K562 (cell line): ENCODE results near the gene TXNL1. TPM values are rescaled to one million over a fixed set of nuclear protein-coding genes. Genes with fewer than 3 reads are reported as not detected.

Source experiments
- ARHGAP35 ChIP-seq: fragments of 450-650 bp; IDR thresholded peaks from 2 replicates; pipeline ENCODE4 v1.6.1; 2018; ENCODE audit not compliant: partially characterized antibody
- GABPB1 ChIP-seq: sonication (generic); formaldehyde crosslinking; IDR thresholded peaks from 2 replicates; pipeline ENCODE4 v1.8.0; 2022; ENCODE audit warnings: mild to moderate bottlenecking, missing genetic modification reagents
- HES1 ChIP-seq: fragments of 450-650 bp; IDR thresholded peaks from 2 replicates; pipeline ENCODE4 v1.6.1; 2016; ENCODE audit warnings: low read depth, mild to moderate bottlenecking, moderate library complexity
- L3MBTL2 ChIP-seq: fragments of 450-650 bp; IDR thresholded peaks from 2 replicates; pipeline ENCODE4 v1.6.1; 2016; ENCODE audit warnings: mild to moderate bottlenecking, moderate library complexity
- MCM2 ChIP-seq: fragments of 450-650 bp; IDR thresholded peaks from 2 replicates; pipeline ENCODE4 v1.6.1; 2017; ENCODE audit warnings: low read depth, mild to moderate bottlenecking
- PREB ChIP-seq: sonication (generic); formaldehyde crosslinking; IDR thresholded peaks from 2 replicates; pipeline ENCODE4 v1.8.1; 2023; ENCODE audit warnings: mild to moderate bottlenecking, missing genetic modification reagents
- PYGO2 ChIP-seq: fragments of 450-650 bp; IDR thresholded peaks from 2 replicates; pipeline ENCODE4 v1.6.1; 2016; ENCODE audit warnings: mild to moderate bottlenecking, missing genetic modification characterization, moderate library complexity, missing compliant biosample characterization
- TFAP4 ChIP-seq: sonication (generic); formaldehyde crosslinking; IDR thresholded peaks from 2 replicates; pipeline ENCODE4 v1.8.0; 2022; ENCODE audit warnings: missing genetic modification reagents, mild to moderate bottlenecking, moderate library complexity, borderline replicate concordance
- ZNF175 ChIP-seq: fragments of 200-800 bp; sonication (Bioruptor generic); IDR thresholded peaks from 2 replicates; pipeline ENCODE4 v1.6.1; 2016; ENCODE audit warnings: low read depth, mild to moderate bottlenecking, missing genetic modification characterization, missing compliant biosample characterization
- ZNF696 ChIP-seq: fragments of 250-450 bp; sonication (Bioruptor Pico); conservative IDR thresholded peaks from 2 replicates; pipeline ENCODE4 v1.4.0; 2020; ENCODE audit warnings: mild to moderate bottlenecking, moderate library complexity
- ZNF766 ChIP-seq: fragments of 200-800 bp; sonication (Bioruptor generic); conservative IDR thresholded peaks from 2 replicates; pipeline ENCODE4 v1.6.1; 2016; ENCODE audit warnings: missing genetic modification characterization, missing compliant biosample characterization
- polyA plus RNA-seq, 8 experiments: library from polyadenylated mRNA; depleted of rRNA in 4 of 8; stranded (reverse) in 5 of 8; unstranded in 3 of 8; fragments of >200 nt; fragmentation: Nextera tagmentation in 2 of 8; fragmentation: Illumina TruSeq in 1 of 8; extraction: Ambion mirVana in 2 of 8; extraction: Trizol in 1 of 8; gene quantifications; 2 replicates each; pipeline versions ENCODE4 v1.2.1 to v1.2.3, GENCODE V29; 2011 to 2014; ENCODE audit warnings: inconsistent platforms in 1 of 8, missing spikeins in 1 of 8
- total RNA-seq, 7 experiments: library from RNA; depleted of rRNA in 6 of 7; stranded (reverse); fragments of >200 nt in 6 of 7; fragmentation: Illumina TruSeq in 2 of 7; extraction: Trizol in 2 of 7; gene quantifications; 2 replicates each; pipeline versions ENCODE4 v1.2.1 to v1.2.3, GENCODE V29; 2011 to 2021; ENCODE audit warnings: low replicate concordance in 1 of 7
- TF ChIP-seq, protein P1 (sequence below): fragments of 450-650 bp; IDR thresholded peaks from 2 replicates; pipeline ENCODE4 v1.6.1; 2018; ENCODE audit warnings: mild to moderate bottlenecking, low read depth; ENCODE audit not compliant: partially characterized antibody
- TF ChIP-seq, protein P2 (sequence below): fragments of 450-650 bp; IDR thresholded peaks from 2 replicates; pipeline ENCODE4 v1.6.1; 2016; ENCODE audit warnings: mild to moderate bottlenecking, moderate library complexity

Gene TXNL1
- total and polyA plus RNA-seq, 9 of the 15 experiments (the other 6 are each of a cell fraction or from before 2014, with no cell fraction given) = 45.4 to 103 (median 65.7) TPM

- TF ChIP-seq, protein P1, sequence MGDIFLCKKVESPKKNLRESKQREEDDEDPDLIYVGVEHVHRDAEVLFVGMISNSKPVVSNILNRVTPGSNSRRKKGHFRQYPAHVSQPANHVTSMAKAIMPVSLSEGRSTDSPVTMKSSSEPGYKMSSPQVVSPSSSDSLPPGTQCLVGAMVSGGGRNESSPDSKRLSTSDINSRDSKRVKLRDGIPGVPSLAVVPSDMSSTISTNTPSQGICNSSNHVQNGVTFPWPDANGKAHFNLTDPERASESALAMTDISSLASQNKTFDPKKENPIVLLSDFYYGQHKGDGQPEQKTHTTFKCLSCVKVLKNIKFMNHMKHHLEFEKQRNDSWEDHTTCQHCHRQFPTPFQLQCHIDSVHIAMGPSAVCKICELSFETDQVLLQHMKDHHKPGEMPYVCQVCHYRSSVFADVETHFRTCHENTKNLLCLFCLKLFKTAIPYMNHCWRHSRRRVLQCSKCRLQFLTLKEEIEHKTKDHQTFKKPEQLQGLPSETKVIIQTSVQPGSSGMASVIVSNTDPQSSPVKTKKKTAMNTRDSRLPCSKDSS = no peak
- TF ChIP-seq MCM2 = no peak
- no peak for TF ChIP-seq HES1
- TF ChIP-seq GABPB1 (CRISPR knock-in tag) = no peak
- TF ChIP-seq TFAP4 (CRISPR knock-in tag) = peak; percentile 51; the same call in 1 of the 2 replicates
- TF ChIP-seq ZNF175 = no peak
- TF ChIP-seq ZNF766 (CRISPR knock-in tag) = no peak
- no peak for TF ChIP-seq PYGO2 (tag)
- TF ChIP-seq L3MBTL2 = peak; percentile 53; the same call in 1 of the 2 replicates
- TF ChIP-seq ZNF696 (CRISPR knock-in tag) = no peak
- no peak for TF ChIP-seq ARHGAP35
- TF ChIP-seq, protein P2, sequence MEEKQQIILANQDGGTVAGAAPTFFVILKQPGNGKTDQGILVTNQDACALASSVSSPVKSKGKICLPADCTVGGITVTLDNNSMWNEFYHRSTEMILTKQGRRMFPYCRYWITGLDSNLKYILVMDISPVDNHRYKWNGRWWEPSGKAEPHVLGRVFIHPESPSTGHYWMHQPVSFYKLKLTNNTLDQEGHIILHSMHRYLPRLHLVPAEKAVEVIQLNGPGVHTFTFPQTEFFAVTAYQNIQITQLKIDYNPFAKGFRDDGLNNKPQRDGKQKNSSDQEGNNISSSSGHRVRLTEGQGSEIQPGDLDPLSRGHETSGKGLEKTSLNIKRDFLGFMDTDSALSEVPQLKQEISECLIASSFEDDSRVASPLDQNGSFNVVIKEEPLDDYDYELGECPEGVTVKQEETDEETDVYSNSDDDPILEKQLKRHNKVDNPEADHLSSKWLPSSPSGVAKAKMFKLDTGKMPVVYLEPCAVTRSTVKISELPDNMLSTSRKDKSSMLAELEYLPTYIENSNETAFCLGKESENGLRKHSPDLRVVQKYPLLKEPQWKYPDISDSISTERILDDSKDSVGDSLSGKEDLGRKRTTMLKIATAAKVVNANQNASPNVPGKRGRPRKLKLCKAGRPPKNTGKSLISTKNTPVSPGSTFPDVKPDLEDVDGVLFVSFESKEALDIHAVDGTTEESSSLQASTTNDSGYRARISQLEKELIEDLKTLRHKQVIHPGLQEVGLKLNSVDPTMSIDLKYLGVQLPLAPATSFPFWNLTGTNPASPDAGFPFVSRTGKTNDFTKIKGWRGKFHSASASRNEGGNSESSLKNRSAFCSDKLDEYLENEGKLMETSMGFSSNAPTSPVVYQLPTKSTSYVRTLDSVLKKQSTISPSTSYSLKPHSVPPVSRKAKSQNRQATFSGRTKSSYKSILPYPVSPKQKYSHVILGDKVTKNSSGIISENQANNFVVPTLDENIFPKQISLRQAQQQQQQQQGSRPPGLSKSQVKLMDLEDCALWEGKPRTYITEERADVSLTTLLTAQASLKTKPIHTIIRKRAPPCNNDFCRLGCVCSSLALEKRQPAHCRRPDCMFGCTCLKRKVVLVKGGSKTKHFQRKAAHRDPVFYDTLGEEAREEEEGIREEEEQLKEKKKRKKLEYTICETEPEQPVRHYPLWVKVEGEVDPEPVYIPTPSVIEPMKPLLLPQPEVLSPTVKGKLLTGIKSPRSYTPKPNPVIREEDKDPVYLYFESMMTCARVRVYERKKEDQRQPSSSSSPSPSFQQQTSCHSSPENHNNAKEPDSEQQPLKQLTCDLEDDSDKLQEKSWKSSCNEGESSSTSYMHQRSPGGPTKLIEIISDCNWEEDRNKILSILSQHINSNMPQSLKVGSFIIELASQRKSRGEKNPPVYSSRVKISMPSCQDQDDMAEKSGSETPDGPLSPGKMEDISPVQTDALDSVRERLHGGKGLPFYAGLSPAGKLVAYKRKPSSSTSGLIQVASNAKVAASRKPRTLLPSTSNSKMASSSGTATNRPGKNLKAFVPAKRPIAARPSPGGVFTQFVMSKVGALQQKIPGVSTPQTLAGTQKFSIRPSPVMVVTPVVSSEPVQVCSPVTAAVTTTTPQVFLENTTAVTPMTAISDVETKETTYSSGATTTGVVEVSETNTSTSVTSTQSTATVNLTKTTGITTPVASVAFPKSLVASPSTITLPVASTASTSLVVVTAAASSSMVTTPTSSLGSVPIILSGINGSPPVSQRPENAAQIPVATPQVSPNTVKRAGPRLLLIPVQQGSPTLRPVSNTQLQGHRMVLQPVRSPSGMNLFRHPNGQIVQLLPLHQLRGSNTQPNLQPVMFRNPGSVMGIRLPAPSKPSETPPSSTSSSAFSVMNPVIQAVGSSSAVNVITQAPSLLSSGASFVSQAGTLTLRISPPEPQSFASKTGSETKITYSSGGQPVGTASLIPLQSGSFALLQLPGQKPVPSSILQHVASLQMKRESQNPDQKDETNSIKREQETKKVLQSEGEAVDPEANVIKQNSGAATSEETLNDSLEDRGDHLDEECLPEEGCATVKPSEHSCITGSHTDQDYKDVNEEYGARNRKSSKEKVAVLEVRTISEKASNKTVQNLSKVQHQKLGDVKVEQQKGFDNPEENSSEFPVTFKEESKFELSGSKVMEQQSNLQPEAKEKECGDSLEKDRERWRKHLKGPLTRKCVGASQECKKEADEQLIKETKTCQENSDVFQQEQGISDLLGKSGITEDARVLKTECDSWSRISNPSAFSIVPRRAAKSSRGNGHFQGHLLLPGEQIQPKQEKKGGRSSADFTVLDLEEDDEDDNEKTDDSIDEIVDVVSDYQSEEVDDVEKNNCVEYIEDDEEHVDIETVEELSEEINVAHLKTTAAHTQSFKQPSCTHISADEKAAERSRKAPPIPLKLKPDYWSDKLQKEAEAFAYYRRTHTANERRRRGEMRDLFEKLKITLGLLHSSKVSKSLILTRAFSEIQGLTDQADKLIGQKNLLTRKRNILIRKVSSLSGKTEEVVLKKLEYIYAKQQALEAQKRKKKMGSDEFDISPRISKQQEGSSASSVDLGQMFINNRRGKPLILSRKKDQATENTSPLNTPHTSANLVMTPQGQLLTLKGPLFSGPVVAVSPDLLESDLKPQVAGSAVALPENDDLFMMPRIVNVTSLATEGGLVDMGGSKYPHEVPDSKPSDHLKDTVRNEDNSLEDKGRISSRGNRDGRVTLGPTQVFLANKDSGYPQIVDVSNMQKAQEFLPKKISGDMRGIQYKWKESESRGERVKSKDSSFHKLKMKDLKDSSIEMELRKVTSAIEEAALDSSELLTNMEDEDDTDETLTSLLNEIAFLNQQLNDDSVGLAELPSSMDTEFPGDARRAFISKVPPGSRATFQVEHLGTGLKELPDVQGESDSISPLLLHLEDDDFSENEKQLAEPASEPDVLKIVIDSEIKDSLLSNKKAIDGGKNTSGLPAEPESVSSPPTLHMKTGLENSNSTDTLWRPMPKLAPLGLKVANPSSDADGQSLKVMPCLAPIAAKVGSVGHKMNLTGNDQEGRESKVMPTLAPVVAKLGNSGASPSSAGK = peak; percentile 59
- no peak for TF ChIP-seq PREB (CRISPR knock-in tag)
Observed at GRCh38 chr18:56563568-56563967, 74.8 kb downstream of the TXNL1 start (continued).
